ENCODE measurements around the gene CDH23.

DNA sequence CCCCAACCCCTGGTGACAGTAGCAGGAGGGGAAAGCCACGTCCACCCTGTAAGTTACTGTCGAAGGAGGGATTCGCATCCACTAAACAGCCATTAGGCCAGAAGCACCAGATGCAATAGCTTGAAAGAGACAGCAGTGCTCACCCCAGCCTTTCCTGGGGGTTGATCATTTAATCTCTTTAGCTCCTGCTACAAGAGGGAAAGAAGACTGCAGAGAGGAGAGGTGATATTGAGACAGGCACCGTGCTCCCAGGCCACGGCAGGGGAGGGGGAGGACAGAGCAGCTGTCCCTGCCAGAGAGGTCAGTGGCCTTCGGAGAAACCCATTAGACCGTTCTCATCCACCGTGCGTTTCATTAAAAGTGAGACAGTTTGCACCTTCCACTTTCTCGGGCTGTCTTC, 148.3 kb downstream of the CDH23 start:
- TF ChIP-seq, protein P1, sequence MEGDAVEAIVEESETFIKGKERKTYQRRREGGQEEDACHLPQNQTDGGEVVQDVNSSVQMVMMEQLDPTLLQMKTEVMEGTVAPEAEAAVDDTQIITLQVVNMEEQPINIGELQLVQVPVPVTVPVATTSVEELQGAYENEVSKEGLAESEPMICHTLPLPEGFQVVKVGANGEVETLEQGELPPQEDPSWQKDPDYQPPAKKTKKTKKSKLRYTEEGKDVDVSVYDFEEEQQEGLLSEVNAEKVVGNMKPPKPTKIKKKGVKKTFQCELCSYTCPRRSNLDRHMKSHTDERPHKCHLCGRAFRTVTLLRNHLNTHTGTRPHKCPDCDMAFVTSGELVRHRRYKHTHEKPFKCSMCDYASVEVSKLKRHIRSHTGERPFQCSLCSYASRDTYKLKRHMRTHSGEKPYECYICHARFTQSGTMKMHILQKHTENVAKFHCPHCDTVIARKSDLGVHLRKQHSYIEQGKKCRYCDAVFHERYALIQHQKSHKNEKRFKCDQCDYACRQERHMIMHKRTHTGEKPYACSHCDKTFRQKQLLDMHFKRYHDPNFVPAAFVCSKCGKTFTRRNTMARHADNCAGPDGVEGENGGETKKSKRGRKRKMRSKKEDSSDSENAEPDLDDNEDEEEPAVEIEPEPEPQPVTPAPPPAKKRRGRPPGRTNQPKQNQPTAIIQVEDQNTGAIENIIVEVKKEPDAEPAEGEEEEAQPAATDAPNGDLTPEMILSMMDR (IDR thresholded peaks at IDR 0.05), result no peak
- TF ChIP-seq ZNF121 (CRISPR knock-in tag; IDR thresholded peaks at IDR 0.05), result no peak

Measured in WTC11 (cell line).